SK-N-SH (cell line): ENCODE data around the gene NBPF11.
"Not testable (repeated sequence)": the region's sequence is repeated elsewhere in the genome, so short reads cannot be mapped to it uniquely, and the experiment has no call there.

Experiments used
- CHD2 ChIP-seq: fragments of 150-350 bp; IDR thresholded peaks from 2 replicates; pipeline ENCODE4 v1.6.1; 2018; ENCODE audit warnings: low read length; ENCODE audit not compliant: partially characterized antibody
- CTCF ChIP-seq: fragments of 200-600 bp; sonication (generic); IDR thresholded peaks from 2 replicates; pipeline ENCODE4 v1.6.1; 2017; ENCODE audit warnings: antibody characterized with exemption, mild to moderate bottlenecking, moderate library complexity
- EP300 ChIP-seq, 2 experiments: IDR thresholded peaks; 2 replicates each; pipeline versions ENCODE4 v1.4.0 to v1.6.1; 2012; ENCODE audit warnings: borderline replicate concordance in 1 of 2, low read depth in 1 of 2, low read length in 1 of 2
- FOXJ3 ChIP-seq: sonication (generic); formaldehyde crosslinking; IDR thresholded peaks from 2 replicates; pipeline ENCODE4 v1.5.1; 2020; ENCODE audit warnings: mild to moderate bottlenecking, missing genetic modification reagents
- FOXM1 ChIP-seq: IDR thresholded peaks from 2 replicates; pipeline ENCODE4 v1.4.0; 2012; ENCODE audit warnings: low read depth, mild to moderate bottlenecking
- GABPA ChIP-seq: IDR thresholded peaks from 2 replicates; pipeline ENCODE4 v1.4.0; 2012; ENCODE audit warnings: low read depth, mild to moderate bottlenecking
- IRF3 ChIP-seq: fragments of 150-350 bp; IDR thresholded peaks from 2 replicates; pipeline ENCODE4 v1.6.1; 2016; ENCODE audit warnings: mild to moderate bottlenecking, low read depth, low read length
- JUND ChIP-seq: IDR thresholded peaks from 2 replicates; pipeline ENCODE4 v1.4.0; 2012
- NRF1 ChIP-seq: IDR thresholded peaks from 2 replicates; pipeline ENCODE4 v1.6.1; 2012; ENCODE audit warnings: low read depth, mild to moderate bottlenecking, low read length
- POLR2AphosphoS5 ChIP-seq: IDR thresholded peaks from 2 replicates; pipeline ENCODE4 v1.6.1; 2012; ENCODE audit warnings: low read depth, low read length
- RFX5 ChIP-seq: IDR thresholded peaks from 2 replicates; pipeline ENCODE4 v1.6.1; 2012; ENCODE audit warnings: mild to moderate bottlenecking, improper control_type of control experiment, low read length
- TEAD4 ChIP-seq: IDR thresholded peaks from 2 replicates; pipeline ENCODE4 v1.4.0; 2012; ENCODE audit warnings: mild to moderate bottlenecking, borderline replicate concordance; ENCODE audit not compliant: insufficient read depth
- YY1 ChIP-seq: IDR thresholded peaks from 2 replicates; pipeline ENCODE4 v1.4.0; 2012; ENCODE audit warnings: low read depth, mild to moderate bottlenecking
- TF ChIP-seq, protein P1 (sequence below): IDR thresholded peaks from 2 replicates; pipeline ENCODE4 v1.4.0; 2012; ENCODE audit warnings: low read depth

GRCh38 chr1:148157803-148158202 is 5.7 kb upstream of the NBPF11 start:
- not testable (repeated sequence) for TF ChIP-seq CTCF; YY1; POLR2AphosphoS5; RFX5; JUND; EP300 (IDR thresholded peaks at IDR 0.05; ENCODE audit: borderline replicate concordance in 1 of 2, low read depth in 1 of 2, low read length in 1 of 2); FOXM1; NRF1; CHD2; TEAD4; IRF3; FOXJ3; GABPA
- TF ChIP-seq, protein P1, sequence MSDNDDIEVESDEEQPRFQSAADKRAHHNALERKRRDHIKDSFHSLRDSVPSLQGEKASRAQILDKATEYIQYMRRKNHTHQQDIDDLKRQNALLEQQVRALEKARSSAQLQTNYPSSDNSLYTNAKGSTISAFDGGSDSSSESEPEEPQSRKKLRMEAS: not testable (repeated sequence)
